ENCODE results near the gene ITPR2. TPM values are rescaled to one million over a fixed set of nuclear protein-coding genes. Genes with fewer than 3 reads are reported as not detected.

Gene ITPR2
- total RNA-seq, 4 donors from 2014 or later, result 42.8 to 62.5 (median 52.1) TPM

- WGBS, 2 donors, result 97% methylated on average over 3 of the region's 3 CpGs
- no peak for TF ChIP-seq POLR2A (IDR thresholded peaks at IDR 0.05)
- no peak for TF ChIP-seq CTCF (IDR thresholded peaks at IDR 0.05)
- DNase-seq (ENCODE audit: low spot score in 2 of 2), result no peak
- intact Hi-C loops (cut with DNase I; ENCODE audit: low total_unique reads), result no loop called here
- no peak overlapping the region for H3K4me3 ChIP-seq (ENCODE audit: low read depth, poor library complexity, severe bottlenecking)
Measured at GRCh38 chr12:26696048-26696612, 136.9 kb downstream of the ITPR2 start.

GRCh38 chr12:26694402-26694801 lies 138.6 kb downstream of the ITPR2 start:
- no peak overlapping the region for H3K4me3 ChIP-seq (ENCODE audit: low read depth, poor library complexity, severe bottlenecking)
- TF ChIP-seq CTCF (IDR thresholded peaks at IDR 0.05) (no peak), POLR2A (IDR thresholded peaks at IDR 0.05) (no peak)
- DNase-seq (ENCODE audit: low spot score in 2 of 2), result no peak
- WGBS, 2 donors, result 96% methylated on average over 2 of the region's 2 CpGs
- intact Hi-C loops (cut with DNase I; ENCODE audit: low total_unique reads), result no loop called here

GRCh38 chr12:26692407-26692806 lies 140.6 kb downstream of the ITPR2 start:
- TF ChIP-seq CTCF (IDR thresholded peaks at IDR 0.05) (no peak), POLR2A (IDR thresholded peaks at IDR 0.05) (no peak)
- intact Hi-C loops (cut with DNase I; ENCODE audit: low total_unique reads), result no loop called here
- no peak for DNase-seq (ENCODE audit: low spot score in 2 of 2)
- no peak overlapping the region for H3K4me3 ChIP-seq (ENCODE audit: low read depth, poor library complexity, severe bottlenecking)
- 86 to 91% methylated on average over 4 of the region's 4 CpGs for WGBS, 2 donors

GRCh38 chr12:26691234-26691970 lies 141.6 kb downstream of the ITPR2 start:
- DNase-seq (ENCODE audit: low spot score in 2 of 2), result no peak
- H3K4me3 ChIP-seq (ENCODE audit: low read depth, poor library complexity, severe bottlenecking), result no peak overlapping the region
- intact Hi-C loops (cut with DNase I; ENCODE audit: low total_unique reads), result no loop called here
- TF ChIP-seq CTCF (IDR thresholded peaks at IDR 0.05) (no peak), POLR2A (IDR thresholded peaks at IDR 0.05) (no peak)
- whole genome bisulfite sequencing, 2 donors, result 60 to 75% methylated on average over 15 of the region's 15 CpGs

- no peak overlapping the region for H3K4me3 ChIP-seq (ENCODE audit: low read depth, poor library complexity, severe bottlenecking)
- no peak for DNase-seq (ENCODE audit: low spot score in 2 of 2)
- TF ChIP-seq POLR2A (IDR thresholded peaks at IDR 0.05) (no peak), CTCF (IDR thresholded peaks at IDR 0.05) (no peak)
- intact Hi-C loops (cut with DNase I; ENCODE audit: low total_unique reads), result no loop called here
- WGBS, 2 donors, result 84 to 93% methylated on average over 1 of the region's 1 CpG
Measured at GRCh38 chr12:26690601-26691000, 142.4 kb downstream of the ITPR2 start.

Measured in lower leg skin (tissue), 4 donors.